Measurements from ENCODE around the gene FAM184A.
A peak's percentile ranks its signal among the peaks of the same experiment; 100 is the strongest.
"Not testable (repeated sequence)": the region's sequence is repeated elsewhere in the genome, so short reads cannot be mapped to it uniquely, and the experiment has no call there.

FAM184A gene

DNA sequence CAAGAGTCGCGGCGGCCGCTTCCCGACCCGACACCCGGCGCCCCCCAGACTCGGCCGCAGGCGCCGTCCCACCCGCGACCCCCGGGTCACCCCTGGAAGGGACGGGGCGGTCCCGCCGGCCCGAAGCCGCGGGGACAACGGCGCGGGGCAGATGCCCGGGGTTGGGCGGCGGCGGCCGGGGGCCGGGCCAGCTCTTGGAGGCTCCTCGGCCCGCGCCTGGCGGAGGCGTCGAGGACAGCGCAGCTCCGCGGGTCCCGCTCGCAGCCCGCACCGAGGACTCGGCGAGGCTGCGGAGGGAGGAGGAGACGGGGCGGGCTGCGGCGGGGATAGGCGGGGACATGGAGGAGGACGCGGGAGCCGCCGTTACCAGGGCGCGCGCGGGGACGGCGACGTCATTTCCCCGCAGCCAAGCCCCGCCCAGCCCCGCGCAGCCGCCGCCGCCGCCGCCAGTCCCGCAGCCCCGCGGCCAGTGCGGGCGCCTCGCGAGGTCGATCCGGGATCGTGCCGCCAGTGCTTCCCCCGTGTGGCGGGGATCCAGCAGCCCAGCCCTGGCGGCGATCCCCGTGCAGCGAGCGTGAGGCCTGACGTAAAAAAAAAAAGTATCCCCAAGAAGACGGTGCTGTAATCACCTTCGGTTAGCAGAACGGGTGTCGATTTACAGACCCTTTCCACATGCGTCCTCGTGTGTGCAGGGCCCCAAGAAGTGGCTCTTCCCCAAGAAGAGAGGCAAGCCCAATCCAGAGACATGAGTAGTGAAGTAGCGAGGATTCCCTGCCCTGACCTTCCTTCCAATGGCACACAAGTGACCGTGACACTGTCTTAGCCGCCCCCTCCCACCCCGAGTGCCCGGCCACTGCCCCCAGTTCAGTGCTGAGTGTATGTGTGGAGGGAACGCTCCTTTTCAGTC, at the start of gene FAM184A:
FAM184A (minus strand) TSS at position 289 of the 907 bp plus-strand sequence. CDS start 365 bp downstream, outside the sequence.
- FAIRE-seq: no peak
- DNase-seq (ENCODE audit: low spot score): peak; percentile 17

- DNase-seq (ENCODE audit: low spot score): no peak
- FAIRE-seq: no peak
Measured at GRCh38 chr6:119127627-119128026, 49.2 kb upstream of the FAM184A start.

GRCh38 chr6:119126826-119127225, 48.4 kb upstream of the FAM184A start:
- FAIRE-seq (no peak), DNase-seq (ENCODE audit: low spot score) (no peak)

DNA sequence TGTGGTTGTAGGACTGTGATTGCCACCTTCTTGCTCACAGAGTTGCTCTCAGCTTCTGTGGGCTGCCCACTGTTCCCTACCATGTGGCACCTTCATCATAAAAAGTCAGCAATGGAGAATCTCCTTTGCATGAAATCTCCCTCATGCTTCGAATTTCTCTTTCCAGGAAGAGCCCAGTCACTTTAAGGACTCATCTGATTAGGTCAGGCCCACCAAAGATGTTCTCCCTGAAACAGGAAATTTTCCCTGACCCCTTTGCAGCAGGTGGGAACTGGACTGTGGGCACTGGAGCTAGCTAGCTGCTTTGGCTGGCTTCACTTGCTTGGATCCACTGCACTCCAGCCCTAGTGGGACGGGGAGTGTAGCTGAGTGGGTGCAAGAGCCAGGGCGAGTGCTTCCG, 47.7 kb upstream of the FAM184A start:
- FAIRE-seq: no peak

DNA sequence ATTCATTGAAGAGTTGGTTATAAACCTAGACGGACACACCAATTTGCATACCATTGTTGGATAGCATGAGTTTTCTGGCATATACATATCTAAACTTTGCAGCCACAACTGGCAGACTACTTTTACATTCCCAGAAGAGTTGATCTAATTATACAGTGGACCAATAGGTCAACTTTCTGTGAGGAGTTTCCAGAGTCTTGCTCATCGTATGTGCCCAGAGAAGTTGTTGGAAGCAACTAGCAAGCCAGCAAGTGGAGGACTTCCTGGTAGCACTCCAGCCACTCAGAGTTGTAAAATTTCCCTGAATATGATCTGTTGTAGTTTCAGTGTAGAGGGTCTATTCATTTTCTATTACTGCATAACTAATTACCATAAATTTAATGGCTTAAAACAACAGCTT, 47.1 kb upstream of the FAM184A start:
- FAIRE-seq: no peak

More for the DNA sequence above, 47.7 kb upstream of the FAM184A start:
- DNase-seq (ENCODE audit: low spot score): no peak

GRCh38 chr6:119124079-119124824, 45.8 kb upstream of the FAM184A start:
- DNase-seq (ENCODE audit: low spot score) (no peak), FAIRE-seq (no peak)

More for the DNA sequence above, 47.1 kb upstream of the FAM184A start:
- no peak for DNase-seq (ENCODE audit: low spot score)

- no peak for FAIRE-seq
- no peak for DNase-seq (ENCODE audit: low spot score)
Measured at GRCh38 chr6:119122336-119122735, 43.9 kb upstream of the FAM184A start.

DNA sequence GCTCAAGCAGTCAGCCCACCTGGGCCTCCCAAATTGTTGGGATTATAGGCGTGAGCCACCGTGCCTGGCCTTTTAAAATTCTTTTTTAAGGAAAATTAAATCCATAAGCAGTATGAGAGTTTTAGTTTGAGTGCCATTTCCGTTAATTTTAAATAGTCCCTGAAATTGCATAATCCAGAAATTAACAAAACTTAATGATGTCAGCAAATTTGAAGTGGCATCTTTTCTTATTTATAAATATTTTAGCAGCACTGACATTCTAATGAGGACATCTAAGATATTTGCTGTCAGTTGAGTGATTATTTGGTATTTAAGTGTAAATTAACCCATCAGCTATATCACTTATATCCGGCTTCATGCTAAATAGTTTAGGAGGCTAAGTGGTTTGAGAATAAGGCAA, 42.9 kb upstream of the FAM184A start:
- DNase-seq (ENCODE audit: low spot score): no peak

DNA sequence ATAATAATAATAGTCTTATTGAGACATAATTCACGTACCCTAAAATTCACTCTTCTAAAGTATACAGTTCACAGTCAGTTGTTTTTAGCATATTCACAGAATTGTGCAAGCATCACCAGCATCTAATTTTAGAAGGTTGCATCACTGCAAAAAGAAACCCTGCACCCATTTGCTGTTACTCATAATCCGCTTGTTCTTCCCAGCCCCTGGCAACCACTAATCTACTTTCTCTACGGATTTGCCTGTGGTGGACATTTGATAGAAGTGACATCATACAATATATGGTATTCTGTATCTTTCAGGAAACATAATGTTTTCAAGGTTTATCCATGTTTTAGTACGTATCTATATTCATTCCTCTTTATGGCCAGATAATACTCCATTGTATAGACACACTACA, 41.5 kb upstream of the FAM184A start:
- DNase-seq (ENCODE audit: low spot score): no peak
- no peak for FAIRE-seq

More for the DNA sequence above, 42.9 kb upstream of the FAM184A start:
- FAIRE-seq: no peak

- FAIRE-seq; DNase-seq (ENCODE audit: low spot score): not testable (repeated sequence)
Measured at GRCh38 chr6:119119062-119119461, 40.6 kb upstream of the FAM184A start.

DNA sequence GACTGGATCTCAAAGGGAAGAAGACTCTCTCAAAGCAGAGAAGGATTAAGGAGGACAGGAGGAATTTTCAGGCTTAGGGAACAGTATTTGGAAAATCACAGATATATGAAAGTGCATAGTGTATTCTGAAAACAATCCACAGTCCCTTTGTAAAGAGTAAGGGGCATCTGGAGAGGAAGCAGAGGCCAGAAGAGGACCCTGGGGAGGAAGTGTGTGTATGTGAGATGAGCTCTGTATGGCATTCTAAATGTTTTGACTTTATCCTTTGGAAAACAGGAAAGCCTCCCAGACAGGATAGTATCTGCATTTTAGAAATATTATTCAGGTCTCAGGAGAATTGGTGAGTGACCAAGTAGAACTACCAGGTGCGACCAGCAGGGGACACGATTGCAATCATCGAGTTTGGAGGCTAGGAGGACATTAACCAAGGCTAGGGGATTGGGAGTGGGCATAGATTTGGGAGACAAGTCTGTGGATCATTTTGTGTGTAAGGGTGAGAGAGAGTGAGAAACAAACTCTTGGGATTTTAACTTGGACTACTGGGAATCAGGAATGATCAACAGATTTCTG, 38.3 kb upstream of the FAM184A start:
- no peak for FAIRE-seq
- no peak for DNase-seq (ENCODE audit: low spot score)

DNA sequence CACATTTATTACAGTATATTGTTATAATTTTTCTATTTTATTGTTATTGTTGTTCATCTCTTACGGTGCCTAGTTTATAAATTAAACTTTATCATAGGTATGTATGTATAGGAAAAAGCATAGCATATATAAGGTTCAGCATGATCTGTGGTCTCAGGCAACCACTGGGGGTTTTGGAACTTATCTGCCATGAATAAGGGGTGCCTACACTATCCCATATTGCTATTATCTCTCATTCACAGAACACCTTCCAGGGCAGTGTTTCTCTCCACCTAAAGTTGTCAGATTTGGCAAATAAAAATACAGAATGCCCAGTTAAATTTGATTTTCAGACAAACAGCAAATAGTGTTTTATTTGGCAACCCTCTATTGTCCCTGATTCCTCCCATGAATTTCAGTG, 35.5 kb upstream of the FAM184A start:
- FAIRE-seq: no peak
- DNase-seq (ENCODE audit: low spot score): no peak

DNA sequence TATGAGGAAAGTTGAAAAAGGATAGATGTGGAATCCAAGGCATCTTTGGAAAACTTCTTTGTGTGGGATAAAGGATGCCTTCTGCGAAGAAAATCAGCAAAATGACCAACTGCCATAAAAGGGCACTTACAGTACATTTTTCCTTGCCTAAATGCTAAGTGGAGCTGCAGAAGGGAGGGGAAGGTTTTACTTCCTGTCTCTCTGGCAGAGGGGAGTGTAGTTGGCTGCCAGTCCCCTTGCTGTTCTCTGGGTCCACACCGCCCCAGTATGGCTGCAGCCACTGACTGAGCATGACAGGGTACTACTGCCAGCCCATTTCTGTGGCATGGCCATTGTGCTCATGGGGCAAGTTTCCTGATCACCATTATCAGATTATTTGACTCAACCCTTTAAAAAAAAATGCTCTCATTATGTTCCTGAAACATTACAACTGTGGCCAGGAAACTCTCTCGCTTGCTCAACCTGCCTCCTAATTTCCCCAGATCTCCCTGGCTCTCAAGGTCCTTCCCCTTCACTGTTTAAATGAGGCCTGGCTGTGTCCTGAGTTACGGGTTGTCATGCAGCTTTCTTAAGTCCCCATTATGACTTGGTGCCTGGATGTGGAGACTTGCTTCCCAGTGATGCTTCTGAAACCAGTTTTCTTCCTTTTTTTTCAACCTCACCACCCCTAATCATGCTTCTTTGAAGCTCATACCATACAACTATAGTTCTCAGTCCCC, 34.5 kb upstream of the FAM184A start:
- FAIRE-seq: no peak
- DNase-seq (ENCODE audit: low spot score): no peak

DNA sequence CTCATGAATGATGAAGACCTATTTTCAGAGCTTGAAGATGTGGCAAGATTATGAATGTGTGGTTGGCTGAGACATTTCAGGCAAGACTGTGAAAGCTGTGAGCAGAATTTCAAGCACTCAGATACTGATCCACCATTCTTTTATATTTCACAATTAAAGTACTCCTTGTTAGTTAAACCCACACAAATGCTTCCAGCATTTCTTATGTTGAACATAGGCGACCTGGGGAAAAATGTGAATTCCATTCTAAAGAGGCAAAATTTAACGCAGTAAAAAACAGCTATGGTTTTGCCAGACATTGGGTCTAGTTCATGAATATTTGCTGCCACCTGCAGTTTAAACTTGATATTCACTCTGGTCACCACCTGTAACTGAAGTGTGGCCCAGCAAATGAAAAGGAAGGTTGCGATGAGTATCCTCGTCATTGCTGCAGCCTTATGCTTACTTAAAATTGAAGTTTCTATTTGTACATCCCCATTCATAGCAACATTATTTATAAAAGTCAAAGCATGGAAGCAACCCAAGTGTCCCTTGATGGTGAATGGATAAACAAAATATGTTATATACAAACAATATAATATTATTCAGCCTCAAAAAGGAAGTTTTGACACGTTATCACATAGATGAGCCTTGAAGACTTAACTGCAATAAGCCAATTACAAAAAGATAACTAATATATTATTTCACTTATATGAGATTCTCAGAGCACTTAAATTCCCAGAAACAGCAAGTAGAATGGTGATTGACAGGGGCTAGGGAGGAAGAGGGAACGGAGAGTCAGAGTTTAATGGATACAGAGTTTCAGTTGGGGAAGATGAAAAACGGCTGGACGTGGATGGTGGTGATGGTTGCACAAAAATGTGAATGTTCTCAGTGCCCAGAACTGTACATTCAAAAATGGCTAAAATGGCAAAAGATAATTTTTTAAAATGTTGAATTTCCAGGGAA, 32.4 kb upstream of the FAM184A start:
- peak; percentile 28 for FAIRE-seq

DNA sequence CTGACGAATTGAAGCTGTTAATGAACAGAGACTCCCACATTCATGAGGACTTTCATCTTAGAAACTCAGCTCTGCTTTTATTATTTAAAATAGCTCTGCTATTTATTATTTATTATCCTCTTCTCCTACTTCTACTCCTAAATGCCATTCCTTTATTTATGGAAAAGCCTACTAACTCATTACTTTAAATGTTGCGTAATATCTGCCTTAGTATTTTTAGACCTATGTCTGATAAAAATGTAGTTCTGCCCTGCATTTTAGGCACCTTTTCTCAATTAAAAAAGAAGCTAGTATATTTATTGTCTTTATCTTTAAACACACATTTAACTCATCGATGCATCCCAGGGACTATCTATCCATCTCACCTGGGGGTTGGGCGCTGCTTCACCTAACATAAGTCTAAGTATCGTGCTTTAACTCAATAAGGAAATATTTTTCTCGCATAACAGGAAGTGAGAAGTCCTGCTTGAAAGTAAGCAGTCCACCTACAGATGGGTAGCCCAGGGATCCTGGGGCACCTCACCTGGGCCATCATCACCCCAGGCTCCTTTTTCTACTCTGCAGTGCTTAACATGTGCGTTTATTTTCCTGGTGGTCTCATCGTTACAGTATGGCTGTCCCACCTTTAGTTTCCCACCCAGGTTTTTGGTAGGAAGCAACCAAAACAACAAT, 31.3 kb upstream of the FAM184A start:
- FAIRE-seq (no peak), DNase-seq (ENCODE audit: low spot score) (no peak)

More for the DNA sequence above, 32.4 kb upstream of the FAM184A start:
- peak; percentile 17 for DNase-seq (ENCODE audit: low spot score)

DNA sequence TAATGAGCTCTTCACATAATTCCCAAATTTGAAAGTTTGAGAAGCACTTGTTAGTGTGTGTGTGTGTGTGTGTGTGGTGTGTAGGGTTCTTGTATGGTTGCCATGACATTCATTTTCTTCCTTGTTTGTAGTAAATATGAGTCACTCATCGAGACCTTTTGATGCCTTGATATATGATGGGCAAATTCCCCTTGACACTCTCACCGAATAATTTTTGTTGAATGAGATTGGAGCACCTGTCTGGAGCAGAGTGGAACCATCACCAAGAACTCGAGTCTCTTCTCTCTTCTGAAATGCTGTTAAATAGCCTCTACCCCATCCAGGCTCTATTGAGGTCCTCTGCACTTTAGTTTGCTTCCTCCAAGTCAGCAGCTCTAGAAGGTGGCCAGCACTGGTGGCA, 29.6 kb upstream of the FAM184A start:
- FAIRE-seq (no peak), DNase-seq (ENCODE audit: low spot score) (no peak)

DNA sequence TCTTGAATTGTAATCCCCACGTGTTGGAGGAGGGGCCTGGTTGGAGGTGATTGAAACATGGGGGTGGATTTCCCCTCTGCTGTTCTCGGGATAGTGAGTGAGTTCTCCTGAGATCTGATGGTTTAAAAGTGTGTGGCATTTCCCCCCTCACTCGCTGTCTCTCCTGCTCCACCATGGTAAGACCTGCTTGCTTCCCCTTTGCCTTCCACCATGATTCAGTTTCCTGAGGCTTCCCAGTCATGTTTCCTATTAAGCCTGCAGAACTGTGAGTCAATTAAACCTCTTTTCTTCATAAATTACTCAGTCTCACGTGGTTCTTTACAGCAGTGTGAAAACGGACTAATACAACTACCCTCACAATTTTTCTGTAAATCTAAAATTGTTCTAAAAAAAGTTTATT, 26.8 kb upstream of the FAM184A start:
- no peak for DNase-seq (ENCODE audit: low spot score)
- FAIRE-seq: no peak

DNA sequence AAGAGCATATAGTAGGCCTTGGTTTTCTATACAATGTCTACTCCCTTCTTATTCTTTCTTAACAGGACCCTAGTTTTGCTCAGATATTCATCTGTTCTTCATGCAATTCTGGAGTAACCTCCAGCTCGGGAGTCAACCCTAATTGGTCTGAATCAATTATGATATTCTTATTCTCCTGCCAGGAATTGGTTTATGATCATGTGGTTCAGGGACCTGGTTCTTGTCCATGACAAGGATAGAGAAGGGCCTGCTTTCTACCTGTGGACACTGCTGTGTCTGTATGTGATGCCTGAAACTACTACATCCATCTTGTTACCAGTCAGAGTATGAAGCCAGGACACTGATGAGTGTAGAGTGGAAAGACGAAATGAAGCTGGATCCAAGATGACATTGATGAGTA, 24.4 kb upstream of the FAM184A start:
- FAIRE-seq (no peak), DNase-seq (ENCODE audit: low spot score) (no peak)

DNA sequence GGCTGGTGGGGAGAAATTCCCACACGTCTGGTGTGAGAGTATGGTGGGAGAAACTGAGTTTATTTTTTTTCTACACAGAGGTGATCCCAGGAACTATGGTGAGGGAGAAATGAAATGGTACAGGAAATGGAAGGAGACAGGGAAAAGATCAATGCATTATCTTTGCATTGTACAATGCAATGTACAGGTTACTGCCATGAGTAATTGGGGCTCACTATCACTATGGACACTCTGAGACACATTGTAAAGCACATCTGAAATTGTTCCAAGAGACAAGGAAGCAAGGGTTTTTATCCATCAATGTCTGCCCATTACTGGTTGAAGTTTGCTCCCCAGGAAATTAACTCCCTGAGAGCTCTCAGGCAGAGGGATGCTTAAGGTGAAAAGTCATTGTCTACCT, 21.7 kb upstream of the FAM184A start:
- DNase-seq (ENCODE audit: low spot score) (no peak), FAIRE-seq (no peak)

Measured in RCC 7860 (cell line).